CD4-positive, alpha-beta T cell treated with Interleukin-17A for 1 hour (primary cell): ENCODE data around the gene TGM3.

ENCODE experiments used
- DNase-seq: peaks from one replicate; pipeline ENCODE4 v3.0.0-alpha.2; 2020

Gene TGM3

GRCh38 chr20:2312876-2313275 lies 17.1 kb downstream of the TGM3 start:
- no peak for DNase-seq

- no peak for DNase-seq
Measured at GRCh38 chr20:2313316-2313715, 17.5 kb downstream of the TGM3 start.

GRCh38 chr20:2314759-2315439 lies 19.1 kb downstream of the TGM3 start:
- DNase-seq = no peak

- no peak for DNase-seq
Measured at GRCh38 chr20:2315440-2315778, 19.6 kb downstream of the TGM3 start.

- DNase-seq = no peak
Measured at GRCh38 chr20:2316847-2317495, 21.2 kb downstream of the TGM3 start.

GRCh38 chr20:2320813-2321658 lies 25.2 kb downstream of the TGM3 start:
- no peak for DNase-seq

- DNase-seq = no peak
Measured at GRCh38 chr20:2323051-2323450, 27.2 kb downstream of the TGM3 start.

- no peak for DNase-seq
Measured at GRCh38 chr20:2326046-2326445, 30.2 kb downstream of the TGM3 start.

GRCh38 chr20:2327620-2328555 lies 32.1 kb downstream of the TGM3 start:
- no peak for DNase-seq

- DNase-seq = no peak
Measured at GRCh38 chr20:2329286-2329685, 33.5 kb downstream of the TGM3 start.

GRCh38 chr20:2330090-2330695 lies 34.4 kb downstream of the TGM3 start:
- no peak for DNase-seq

GRCh38 chr20:2331106-2331505 lies 35.3 kb downstream of the TGM3 start:
- no peak for DNase-seq

GRCh38 chr20:2331901-2332565 lies 36.2 kb downstream of the TGM3 start:
- no peak for DNase-seq

- DNase-seq = no peak
Measured at GRCh38 chr20:2332711-2333110, 36.9 kb downstream of the TGM3 start.

- DNase-seq = no peak
Measured at GRCh38 chr20:2333821-2334220, 38.0 kb downstream of the TGM3 start.

GRCh38 chr20:2335096-2335870 lies 39.5 kb downstream of the TGM3 start:
- no peak for DNase-seq

GRCh38 chr20:2336471-2336870 lies 40.7 kb downstream of the TGM3 start:
- DNase-seq = no peak

GRCh38 chr20:2337142-2337541 lies 41.3 kb downstream of the TGM3 start:
- no peak for DNase-seq

- DNase-seq = no peak
Measured at GRCh38 chr20:2338411-2339066, 42.7 kb downstream of the TGM3 start.

GRCh38 chr20:2340136-2340535 lies 44.3 kb downstream of the TGM3 start:
- no peak for DNase-seq

- DNase-seq = no peak
Measured at GRCh38 chr20:2340823-2341222, 45.0 kb downstream of the TGM3 start.
